ENCODE data around the gene ZNF653.

Gene ZNF653

GRCh38 chr19:11434703-11435056, 71.0 kb downstream of the ZNF653 start:
- TF ChIP-seq CTCF (IDR thresholded peaks at IDR 0.05), result no peak

All from LNCAP (cell line).